HL-60 (cell line): ENCODE data around the gene VTI1A.

Experiments
- CTCF ChIP-seq: IDR thresholded peaks from one replicate; pipeline ENCODE4 v1.5.1; 2011; ENCODE audit warnings: low read length, control low read depth, inconsistent platforms; ENCODE audit not compliant: insufficient read depth
- GABPA ChIP-seq: IDR thresholded peaks from 2 replicates; pipeline ENCODE4 v1.6.1; 2012; ENCODE audit warnings: low read depth
- POLR2AphosphoS5 ChIP-seq: IDR thresholded peaks from 2 replicates; pipeline ENCODE4 v1.6.1; 2012; ENCODE audit warnings: low read depth
- SPI1 ChIP-seq: IDR thresholded peaks from 2 replicates; pipeline ENCODE4 v1.6.1; 2012; ENCODE audit warnings: low read depth, mild to moderate bottlenecking, borderline replicate concordance

GRCh38 chr10:112448888-112449287 is 1.9 kb downstream of the VTI1A start:
- TF ChIP-seq CTCF (no peak), POLR2AphosphoS5 (no peak), SPI1 (peak; percentile 78), GABPA (no peak)
